Endothelial cell of umbilical vein (primary cell): ENCODE results near the gene C4orf50. TPM values are rescaled to one million over a fixed set of nuclear protein-coding genes. Genes with fewer than 3 reads are reported as not detected.

Experiments used
- BruUV-seq: library from RNA; stranded (reverse); fragments of 400-500 nt; replicated peaks from 2 replicates; lab custom pipeline; 2021; lab: Mats Ljungman, UMichigan
- CTCF ChIA-PET: fragments of 300-600, 350-600 bp; sonication (Branson Sonifier 250); formaldehyde crosslinking; loops from one replicate; lab custom pipeline; 2021; ENCODE audit warnings: antibody characterized with exemption, inconsistent platforms; lab: Charles Lee
- POLR2A ChIA-PET: fragments of 300-600, 350-600 bp; sonication (Branson Sonifier 250); formaldehyde crosslinking; loops from one replicate; lab custom pipeline; 2021; ENCODE audit warnings: antibody characterized with exemption, inconsistent platforms; lab: Charles Lee
- DNase-seq: peaks from one replicate; pipeline ENCODE4 v3.0.0-alpha.2; 2011; ENCODE audit warnings: low read depth, low spot score
- FAIRE-seq: peaks from 2 replicates; lab custom pipeline; 2011; peaks lifted over from hg19 to GRCh38; lab: Jason Lieb, UNC
- H2AFZ ChIP-seq: 2 replicates; pipeline ENCODE4 v1.6.0; 2012; ENCODE audit warnings: low read depth, low read length, control low read depth, inconsistent platforms
- H3K27ac ChIP-seq: 2 replicates; pipeline ENCODE4 v1.5.1; 2011; ENCODE audit warnings: low read depth, mild to moderate bottlenecking, control low read depth, low read length, moderate library complexity; ENCODE audit not compliant: insufficient read depth
- H3K27me3 ChIP-seq, 2 experiments: 2 replicates each; pipeline versions ENCODE4 v1.6.0 to v1.6.1; 2011; ENCODE audit warnings: low read length in 2 of 2, mixed read lengths in 1 of 2; ENCODE audit not compliant: control insufficient read depth in 2 of 2, insufficient read depth in 2 of 2
- H3K36me3 ChIP-seq, 2 experiments: 2 replicates in 1 of 2; 3 replicates in 1 of 2; pipeline ENCODE4 v1.5.1; 2011; ENCODE audit warnings: low read length in 2 of 2, mild to moderate bottlenecking in 1 of 2, moderate library complexity in 1 of 2; ENCODE audit not compliant: control insufficient read depth in 2 of 2, insufficient read depth in 2 of 2; ENCODE audit errors: extremely low read depth in 1 of 2
- H3K4me1 ChIP-seq: 3 replicates; pipeline ENCODE4 v1.5.1; 2011; ENCODE audit warnings: mild to moderate bottlenecking, low read length; ENCODE audit not compliant: control insufficient read depth, insufficient read depth; ENCODE audit errors: extremely low read depth
- H3K4me2 ChIP-seq: 2 replicates; pipeline ENCODE4 v1.6.1; 2011; ENCODE audit warnings: low read length, control low read depth, mixed read lengths; ENCODE audit not compliant: insufficient read depth
- H3K4me3 ChIP-seq, 3 experiments: fragments of 200-600 bp in 1 of 3; sonication (generic), shearing (Covaris generic) in 1 of 3; replicated peaks in 1 of 3; 2 replicates each; pipeline ENCODE4 v1.5.1; 2011 to 2016; ENCODE audit warnings: control low read depth in 3 of 3, low read length in 3 of 3, mild to moderate bottlenecking in 2 of 3, inconsistent platforms in 1 of 3, low read depth in 1 of 3, moderate library complexity in 1 of 3; ENCODE audit not compliant: insufficient read depth in 1 of 3
- H3K79me2 ChIP-seq: 2 replicates; pipeline ENCODE4 v1.6.0; 2012; ENCODE audit warnings: low read length, inconsistent platforms; ENCODE audit not compliant: control insufficient read depth, insufficient read depth
- H3K9ac ChIP-seq: replicated peaks from 2 replicates; pipeline ENCODE3; 2011; ENCODE audit warnings: low read length, control low read depth; ENCODE audit not compliant: insufficient read depth; ENCODE audit errors: extremely low read depth
- H3K9me1 ChIP-seq: replicated peaks from 3 replicates; pipeline ENCODE4 v1.6.0; 2011; ENCODE audit warnings: mild to moderate bottlenecking, low read length; ENCODE audit not compliant: control insufficient read depth, insufficient read depth; ENCODE audit errors: extremely low read depth
- H3K9me3 ChIP-seq: replicated peaks from 2 replicates; pipeline ENCODE4 v1.5.1; 2012; ENCODE audit warnings: low read length, inconsistent platforms; ENCODE audit not compliant: control insufficient read depth, insufficient read depth
- H4K20me1 ChIP-seq: replicated peaks from 2 replicates; pipeline ENCODE3; 2011; ENCODE audit warnings: mild to moderate bottlenecking, low read length; ENCODE audit not compliant: control insufficient read depth, insufficient read depth; ENCODE audit errors: extremely low read depth
- CTCF ChIP-seq, 2 donors: IDR thresholded peaks; 1 replicate in 1 of 2; 2 replicates in 1 of 2; pipeline ENCODE4 v1.5.1; 2011; ENCODE audit warnings: low read length in 2 of 2, mild to moderate bottlenecking in 2 of 2, moderate library complexity in 2 of 2, control low read depth in 1 of 2, inconsistent platforms in 1 of 2, low read depth in 1 of 2; ENCODE audit not compliant: insufficient read depth in 1 of 2; ENCODE audit errors: extremely low read depth in 1 of 2
- EZH2 ChIP-seq: IDR thresholded peaks from 2 replicates; pipeline ENCODE4 v1.6.1; 2012; ENCODE audit warnings: borderline replicate concordance, low read depth, mild to moderate bottlenecking, moderate library complexity, low read length, inconsistent platforms; ENCODE audit not compliant: severe bottlenecking
- FOS ChIP-seq: IDR thresholded peaks from 2 replicates; pipeline ENCODE4 v1.6.1; 2011; ENCODE audit warnings: mild to moderate bottlenecking, low read length, moderate library complexity, borderline replicate concordance; ENCODE audit not compliant: insufficient read depth
- GATA2 ChIP-seq: IDR thresholded peaks from 2 replicates; pipeline ENCODE4 v1.7.0; 2011; ENCODE audit warnings: low read depth, mild to moderate bottlenecking, moderate library complexity, mixed read lengths, low read length; ENCODE audit not compliant: insufficient read length, insufficient read depth
- JUN ChIP-seq: IDR thresholded peaks from 2 replicates; pipeline ENCODE4 v1.6.1; 2011; ENCODE audit warnings: borderline replicate concordance, low read depth; ENCODE audit not compliant: insufficient read length, insufficient read depth
- MAX ChIP-seq: IDR thresholded peaks from 2 replicates; pipeline ENCODE4 v1.6.1; 2011; ENCODE audit not compliant: insufficient read depth, insufficient read length
- MYC ChIP-seq: IDR thresholded peaks from one replicate; pipeline ENCODE4 v1.6.1; 2011; ENCODE audit warnings: mild to moderate bottlenecking, low read depth, low read length
- POLR2A ChIP-seq: IDR thresholded peaks from 2 replicates; pipeline ENCODE4 v1.6.1; 2012; ENCODE audit warnings: low read depth, mild to moderate bottlenecking, control low read depth, low read length
- POLR2AphosphoS5 ChIP-seq: IDR thresholded peaks from 2 replicates; pipeline ENCODE4 v1.6.1; 2012; ENCODE audit warnings: low read depth, mild to moderate bottlenecking, control low read depth, low read length, moderate library complexity; ENCODE audit not compliant: insufficient read depth
- dilution Hi-C: fragments of 300-500 bp; cut with MboI; formaldehyde crosslinking; loops from one replicate; pipeline ENCODE4 v1.15.0; 2019; ENCODE audit warnings: low sequenced_read_pairs; ENCODE audit not compliant: extremely low pct_ligation_motif_present
- intact Hi-C: fragments of 100-400 bp; cut with micrococcal nuclease; formaldehyde crosslinking; loops from one replicate; pipeline ENCODE4 v1.10.0; 2022
- polyA plus RNA-seq, 4 experiments: library from polyadenylated mRNA; depleted of rRNA in 3 of 4; stranded (reverse) in 3 of 4; unstranded in 1 of 4; fragments of >200 nt; gene quantifications; 2 replicates each; pipeline versions ENCODE4 v1.2.1 to v1.2.3, GENCODE V29; 2011 to 2012; ENCODE audit warnings: missing spikeins in 1 of 4
- total RNA-seq: library from RNA; stranded (reverse); gene quantifications from 2 replicates; pipeline ENCODE4 v1.2.3, GENCODE V29; 2021

The C4orf50 gene
- total and polyA plus RNA-seq, 2 donors (not counting 3 experiments of a cell fraction or from before 2014, with no cell fraction given): not detected

GRCh38 chr4:5959211-5959982 is 58.8 kb downstream of the C4orf50 start:
- H3K4me1 ChIP-seq: peaks cover 6% of the 10 kb centered on the region
- H3K36me3 ChIP-seq: no peaks in the 10 kb centered on the region
- no peak overlapping the region for H3K4me2 ChIP-seq
- DNase-seq (no peak), FAIRE-seq (no peak)
- dilution Hi-C loops (no loop called here), intact Hi-C loops (no loop called here)
- TF ChIP-seq POLR2A: no peak
- no peak for TF ChIP-seq POLR2AphosphoS5
- TF ChIP-seq JUN: no peak
- no peak for TF ChIP-seq MYC
- no peaks in the 10 kb centered on the region for H3K9me1 ChIP-seq
- ChIA-PET POLR2A (no interaction called here), CTCF (no interaction called here)
- H3K9me3 ChIP-seq: no peaks in the 10 kb centered on the region
- no peak overlapping the region for H2AFZ ChIP-seq
- no peak overlapping the region for H3K4me3 ChIP-seq
- no peak overlapping the region for H3K9ac ChIP-seq
- H3K27ac ChIP-seq: no peak overlapping the region
- H3K79me2 ChIP-seq: no peaks in the 10 kb centered on the region
- no peaks in the 10 kb centered on the region for H4K20me1 ChIP-seq
- H3K27me3 ChIP-seq: no peaks in the 10 kb centered on the region
- no TSS peak for BruUV-seq

- DNase-seq (no peak), FAIRE-seq (no peak)
- H3K9ac ChIP-seq: no peak overlapping the region
- no peaks in the 10 kb centered on the region for H3K9me3 ChIP-seq
- ChIA-PET POLR2A (no interaction called here), CTCF (no interaction called here)
- H3K27ac ChIP-seq: no peak overlapping the region
- no peaks in the 10 kb centered on the region for H3K9me1 ChIP-seq
- H4K20me1 ChIP-seq: no peaks in the 10 kb centered on the region
- H3K27me3 ChIP-seq: no peaks in the 10 kb centered on the region
- no peaks in the 10 kb centered on the region for H3K36me3 ChIP-seq
- H3K4me3 ChIP-seq: no peak overlapping the region
- TF ChIP-seq CTCF (IDR thresholded peaks at IDR 0.05; ENCODE audit: extremely low read depth in 1 of 2, insufficient read depth in 1 of 2, low read depth in 1 of 2, low read length in 2 of 2): no peak
- TF ChIP-seq POLR2A: no peak
- no peak for TF ChIP-seq JUN
- no peak for TF ChIP-seq FOS
- no peak for TF ChIP-seq EZH2
- TF ChIP-seq MYC: no peak
- TF ChIP-seq MAX: no peak
- no peak for TF ChIP-seq POLR2AphosphoS5
- TF ChIP-seq GATA2: no peak
- intact Hi-C loops (no loop called here), dilution Hi-C loops (no loop called here)
- H2AFZ ChIP-seq: no peak overlapping the region
- H3K4me1 ChIP-seq: peaks cover 6% of the 10 kb centered on the region
- BruUV-seq: no TSS peak
- no peak overlapping the region for H3K4me2 ChIP-seq
- no peaks in the 10 kb centered on the region for H3K79me2 ChIP-seq
These were observed 60.0 kb downstream of the C4orf50 start for GRCh38 chr4:5958199-5958735.
